Measurements from ENCODE around the gene SLAIN2.
"Not testable (repeated sequence)": the region's sequence is repeated elsewhere in the genome, so short reads cannot be mapped to it uniquely, and the experiment has no call there.

Gene SLAIN2

DNA sequence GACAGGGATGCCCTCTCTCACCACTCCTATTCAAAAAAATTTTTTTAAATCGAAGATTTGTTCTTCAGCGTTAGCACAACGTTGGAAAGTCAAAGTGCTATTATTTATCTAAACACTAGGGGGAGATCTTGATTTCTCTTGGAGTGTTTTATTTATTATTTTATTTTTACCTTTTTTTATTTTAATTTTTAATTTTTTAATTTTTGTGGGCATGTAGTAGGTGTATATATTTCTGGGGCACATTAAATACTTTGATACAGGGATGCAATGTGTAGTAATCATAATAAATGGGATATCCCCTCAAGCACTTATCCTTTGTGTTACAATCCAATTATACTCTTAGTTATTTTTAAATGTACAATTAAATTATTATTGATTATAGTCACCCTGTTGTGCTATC is 104.4 kb downstream of the SLAIN2 start:
- no peak for DNase-seq

DNA sequence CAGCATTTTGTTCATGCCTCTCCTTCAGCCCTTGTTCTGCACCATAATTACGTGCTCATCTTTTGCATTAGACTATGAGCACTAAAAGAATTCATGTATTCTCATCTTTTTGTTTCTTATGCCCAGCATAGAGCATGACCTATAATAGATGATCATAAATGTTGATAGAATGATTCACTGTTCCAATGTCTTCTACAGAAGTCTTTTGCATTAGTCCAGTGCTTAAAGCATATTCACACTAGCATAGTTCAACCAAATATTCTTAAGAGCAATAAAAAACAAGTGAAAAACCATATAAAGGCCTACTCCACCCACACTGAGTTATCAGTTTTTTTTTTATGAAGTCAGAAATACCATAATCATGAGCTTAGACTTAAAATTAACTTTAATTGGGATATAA is 105.3 kb downstream of the SLAIN2 start:
- no peak for DNase-seq

- no peak for DNase-seq
Observed at GRCh38 chr4:48449151-48449550, 107.8 kb downstream of the SLAIN2 start.

- no peak for DNase-seq
Observed at GRCh38 chr4:48450740-48451139, 109.4 kb downstream of the SLAIN2 start.

GRCh38 chr4:48451656-48452055 is 110.3 kb downstream of the SLAIN2 start:
- not testable (repeated sequence) for DNase-seq

- DNase-seq = no peak
Observed at GRCh38 chr4:48454591-48454990, 113.3 kb downstream of the SLAIN2 start.

DNA sequence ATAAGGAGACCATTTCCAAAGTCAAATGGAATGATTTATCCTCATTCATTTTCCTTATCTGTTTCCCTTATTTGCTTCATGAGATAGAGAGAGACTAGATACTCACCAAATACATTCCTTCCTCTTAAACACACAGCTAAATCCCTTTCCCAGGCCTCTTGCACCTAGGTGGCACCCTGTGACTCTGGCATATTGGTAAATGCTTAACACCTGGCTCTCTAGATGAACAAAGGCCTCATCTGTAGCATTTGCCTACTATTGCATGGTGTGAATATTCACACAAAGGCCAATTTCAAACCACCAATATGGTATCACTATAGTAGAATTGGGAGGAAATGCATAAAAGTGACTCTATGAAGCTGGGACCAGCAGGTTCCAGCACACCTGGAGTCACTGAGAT is 119.7 kb downstream of the SLAIN2 start:
- DNase-seq = no peak

DNA sequence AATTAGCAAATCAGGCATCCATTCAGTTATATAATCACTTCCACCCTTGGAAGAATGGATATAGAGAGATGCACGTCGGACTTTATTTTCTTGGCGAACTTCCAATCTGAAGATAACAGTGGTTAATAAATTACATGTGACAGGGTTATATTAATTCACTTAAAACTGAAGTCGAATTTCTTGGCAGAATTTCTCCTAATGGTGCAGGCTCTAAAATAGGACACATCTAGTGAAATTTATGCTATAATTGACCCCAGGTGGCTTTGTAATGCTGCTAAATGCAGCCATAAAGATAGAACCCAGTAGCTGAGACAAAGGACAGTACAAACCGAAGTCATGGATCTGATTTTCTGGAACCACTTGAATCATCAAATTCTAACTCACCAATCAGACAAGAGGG is 121.0 kb downstream of the SLAIN2 start:
- DNase-seq = no peak

GRCh38 chr4:48467442-48467841 is 126.1 kb downstream of the SLAIN2 start:
- DNase-seq = no peak

DNA sequence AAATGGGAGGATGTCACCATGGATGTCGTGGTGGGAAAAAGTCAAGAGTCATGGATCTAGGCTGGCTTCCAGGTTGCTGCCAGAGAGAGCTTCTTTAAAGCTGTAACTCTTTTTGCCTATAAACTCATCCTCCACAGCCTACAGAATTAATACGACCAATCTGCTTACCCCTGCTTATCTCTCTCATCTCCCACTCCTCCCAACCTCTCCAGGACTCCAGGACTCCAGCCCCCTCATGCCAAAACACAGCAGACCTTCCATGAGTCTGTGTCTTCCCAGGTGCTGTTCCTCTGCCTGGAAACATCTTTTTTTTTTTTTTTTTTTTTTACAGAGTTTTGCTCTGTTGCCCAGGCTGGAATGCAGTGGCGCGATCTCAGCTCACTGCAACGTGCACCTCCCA is 126.6 kb downstream of the SLAIN2 start:
- DNase-seq = no peak

- no peak for DNase-seq
Observed at GRCh38 chr4:48470137-48470536, 128.8 kb downstream of the SLAIN2 start.

GRCh38 chr4:48470570-48470969 is 129.2 kb downstream of the SLAIN2 start:
- no peak for DNase-seq

DNA sequence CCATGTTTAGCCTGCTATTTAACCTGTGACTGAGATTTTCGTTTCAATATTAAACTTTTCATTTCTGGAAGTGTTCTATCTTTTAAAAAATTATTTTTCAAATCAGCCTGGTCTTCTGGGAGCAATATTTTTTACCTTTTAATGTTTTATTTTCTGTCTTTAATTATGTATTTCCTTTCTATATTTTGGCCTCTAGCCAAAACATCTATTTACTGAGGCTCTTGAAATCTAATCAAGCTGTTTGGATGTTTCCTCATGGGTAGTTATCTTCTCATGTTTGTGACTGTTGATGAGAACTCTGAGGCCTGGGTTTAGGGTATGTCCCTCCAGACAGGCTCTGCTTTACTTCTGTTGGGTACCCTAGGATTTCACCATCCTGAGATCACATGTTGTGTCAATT is 131.5 kb downstream of the SLAIN2 start:
- no peak for DNase-seq

DNA sequence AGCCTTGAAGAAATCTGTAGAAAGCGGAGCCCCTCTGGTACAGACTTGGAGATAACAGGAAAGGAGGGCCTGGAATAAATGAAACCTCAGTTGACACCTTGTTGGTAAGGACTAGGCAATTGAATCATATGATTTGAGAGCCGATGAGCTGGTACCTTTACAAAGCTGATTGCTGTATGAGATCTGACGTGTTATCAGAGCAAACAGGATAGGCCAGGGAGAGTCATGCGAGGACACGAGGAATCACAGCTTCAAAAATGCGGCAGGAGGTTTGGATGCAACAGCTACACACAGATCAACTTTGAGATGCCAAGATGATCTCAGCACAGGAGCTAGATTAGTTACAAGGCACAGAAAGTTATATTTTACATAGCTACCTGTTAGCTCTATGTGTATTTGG is 134.4 kb downstream of the SLAIN2 start:
- no peak for DNase-seq
